DOHH2 (cell line): ENCODE results near the gene SEC14L1.

Experiments
- EZH2phosphoT487 ChIP-seq: fragments of 200-600 bp; sonication (generic); IDR thresholded peaks from 2 replicates; pipeline ENCODE4 v1.6.1; 2017; ENCODE audit warnings: borderline replicate concordance, mild to moderate bottlenecking, antibody characterized with exemption, low read length, moderate library complexity, mixed read lengths
- TF ChIP-seq, protein P1 (sequence below): fragments of 200-600 bp; sonication (generic); IDR thresholded peaks from one replicate; pipeline ENCODE4 v1.5.1; 2014; ENCODE audit warnings: antibody characterized with exemption, mild to moderate bottlenecking, low read depth, low read length; ENCODE audit not compliant: poor library complexity, severe bottlenecking

DNA sequence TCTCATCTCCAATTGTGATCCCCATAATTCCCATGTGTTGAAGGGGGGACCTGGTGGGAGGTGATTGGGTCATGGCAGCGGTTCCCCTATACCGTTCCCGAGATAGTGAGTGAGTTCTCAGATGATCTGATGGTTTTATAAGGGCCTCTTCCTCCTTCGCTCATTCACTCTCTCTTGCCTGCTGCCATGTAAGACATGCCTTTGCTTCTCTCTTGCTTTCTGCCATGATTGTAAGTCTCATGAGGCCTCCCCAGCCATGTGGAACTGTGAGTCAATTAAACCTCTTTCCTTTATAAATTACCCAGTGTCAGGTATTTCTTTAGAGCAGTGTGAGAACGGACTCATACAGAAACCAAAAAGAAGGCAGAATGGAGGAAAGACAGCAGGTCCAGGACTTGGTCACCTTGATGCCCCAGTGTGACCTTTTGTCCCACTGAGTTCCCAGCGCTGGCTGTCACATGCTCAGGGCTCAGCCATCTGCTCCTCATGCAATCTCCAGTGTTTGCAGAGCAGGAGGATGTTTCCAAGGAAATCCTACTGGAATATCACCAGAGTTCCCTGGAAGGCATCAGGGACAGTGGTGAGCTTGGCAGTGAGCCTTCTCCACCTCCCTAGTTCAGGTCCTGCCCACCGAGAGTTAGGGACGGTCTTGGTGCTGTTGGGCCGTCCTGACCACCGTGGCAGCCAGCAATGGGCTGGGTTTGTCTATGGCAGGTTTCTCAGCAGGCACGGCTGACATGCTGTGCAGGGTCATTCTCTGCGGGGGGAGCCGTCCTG, 96.7 kb downstream of the SEC14L1 start:
- TF ChIP-seq, protein P1, sequence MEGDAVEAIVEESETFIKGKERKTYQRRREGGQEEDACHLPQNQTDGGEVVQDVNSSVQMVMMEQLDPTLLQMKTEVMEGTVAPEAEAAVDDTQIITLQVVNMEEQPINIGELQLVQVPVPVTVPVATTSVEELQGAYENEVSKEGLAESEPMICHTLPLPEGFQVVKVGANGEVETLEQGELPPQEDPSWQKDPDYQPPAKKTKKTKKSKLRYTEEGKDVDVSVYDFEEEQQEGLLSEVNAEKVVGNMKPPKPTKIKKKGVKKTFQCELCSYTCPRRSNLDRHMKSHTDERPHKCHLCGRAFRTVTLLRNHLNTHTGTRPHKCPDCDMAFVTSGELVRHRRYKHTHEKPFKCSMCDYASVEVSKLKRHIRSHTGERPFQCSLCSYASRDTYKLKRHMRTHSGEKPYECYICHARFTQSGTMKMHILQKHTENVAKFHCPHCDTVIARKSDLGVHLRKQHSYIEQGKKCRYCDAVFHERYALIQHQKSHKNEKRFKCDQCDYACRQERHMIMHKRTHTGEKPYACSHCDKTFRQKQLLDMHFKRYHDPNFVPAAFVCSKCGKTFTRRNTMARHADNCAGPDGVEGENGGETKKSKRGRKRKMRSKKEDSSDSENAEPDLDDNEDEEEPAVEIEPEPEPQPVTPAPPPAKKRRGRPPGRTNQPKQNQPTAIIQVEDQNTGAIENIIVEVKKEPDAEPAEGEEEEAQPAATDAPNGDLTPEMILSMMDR, result no peak
- no peak for TF ChIP-seq EZH2phosphoT487
